ENCODE data around the gene KCNAB1.

DNA sequence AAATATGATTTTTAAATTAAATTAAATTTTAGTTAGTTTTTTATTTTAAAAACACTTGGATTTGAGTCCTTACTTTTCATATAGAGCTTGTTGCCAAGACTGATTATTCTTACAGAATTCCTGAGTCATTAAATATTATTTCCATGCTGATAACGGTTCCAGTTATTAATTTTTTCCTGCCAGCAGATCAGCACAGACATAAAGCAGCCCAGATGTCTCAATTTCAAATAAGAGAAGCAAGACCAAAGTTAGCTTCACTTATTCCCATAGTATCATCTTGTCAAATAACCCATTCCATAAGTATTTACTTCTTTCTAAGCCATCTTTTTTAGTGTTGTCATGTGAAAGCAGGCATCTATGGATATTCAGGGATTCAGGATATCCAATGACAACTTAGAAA lies 359.2 kb downstream of the KCNAB1 start:
- TF ChIP-seq CTCF (IDR thresholded peaks at IDR 0.05; ENCODE audit: poor library complexity) (no peak), EZH2phosphoT487 (IDR thresholded peaks at IDR 0.05; ENCODE audit: low read depth, severe bottlenecking, unreplicated experiment) (no peak)

Measured in hepatocyte (in vitro differentiated cells).